GM12891 (cell line): ENCODE measurements around the gene RACK1.

ENCODE experiments used
- POLR2A ChIP-seq: IDR thresholded peaks from 2 replicates; pipeline ENCODE4 v1.6.1; 2011; ENCODE audit warnings: low read depth, low read length, control low read depth
- POLR2AphosphoS5 ChIP-seq: IDR thresholded peaks from 2 replicates; pipeline ENCODE4 v1.6.1; 2011; ENCODE audit warnings: low read depth, low read length, control low read depth
- TAF1 ChIP-seq: IDR thresholded peaks from 2 replicates; pipeline ENCODE4 v1.6.1; 2011; ENCODE audit warnings: low read depth, low read length, control low read depth

DNA sequence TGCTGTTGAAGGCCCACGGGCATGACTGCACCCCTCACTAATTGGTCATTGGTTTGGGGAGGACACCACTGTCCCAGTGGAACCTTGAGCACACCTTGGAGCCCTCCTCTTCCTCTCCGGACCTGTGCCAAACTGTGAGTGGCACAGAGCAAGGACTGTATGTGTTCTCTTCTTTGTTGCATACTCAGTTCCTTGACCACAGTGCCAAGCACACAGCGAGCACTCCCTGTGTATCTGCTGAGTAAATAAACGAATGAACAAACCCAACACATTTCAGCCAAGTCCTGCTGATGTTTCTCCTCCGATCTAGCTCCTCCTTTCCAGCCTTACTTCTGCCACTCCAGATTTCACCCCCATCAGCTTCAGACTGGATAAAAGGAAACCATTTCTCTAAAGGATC, 19.9 kb upstream of the RACK1 start:
- no peak for TF ChIP-seq POLR2A
- TF ChIP-seq TAF1: no peak
- TF ChIP-seq POLR2AphosphoS5: no peak
